ENCODE data around the gene KIF3A.

- no peak for TF ChIP-seq CTCF (IDR thresholded peaks at IDR 0.05)
- no peak for TF ChIP-seq EP300 (IDR thresholded peaks at IDR 0.05)
Observed at GRCh38 chr5:132667761-132668705, 69.3 kb downstream of the KIF3A start.
